ENCODE measurements around the gene HS3ST3A1.

- TF ChIP-seq POLR2A (IDR thresholded peaks at IDR 0.05; ENCODE audit: low read depth, low read length) (no peak), POLR2AphosphoS5 (IDR thresholded peaks at IDR 0.05; ENCODE audit: low read depth, low read length) (no peak), TAF1 (IDR thresholded peaks at IDR 0.05; ENCODE audit: borderline replicate concordance, low read depth, low read length) (no peak)
These were observed 14.0 kb downstream of the HS3ST3A1 start for GRCh38 chr17:13587487-13588338.
